ENCODE data around the gene PPIE.

PPIE gene

GRCh38 chr1:39805385-39805784 lies 66.7 kb downstream of the PPIE start:
- no peak for DNase-seq (ENCODE audit: low read depth in 2 of 2)

GRCh38 chr1:39808784-39809517 lies 70.3 kb downstream of the PPIE start:
- DNase-seq (ENCODE audit: low read depth in 2 of 2), result no peak

GRCh38 chr1:39812913-39813312 lies 74.2 kb downstream of the PPIE start:
- DNase-seq (ENCODE audit: low read depth in 2 of 2), result no peak

All from stimulated activated CD4-positive, alpha-beta T cell treated with anti-CD3 and anti-CD28 coated beads, Interleukin-4, amount 100 ng/mL, for 48 hours (primary cell).